Fibroblast of mammary gland (primary cell): Measurements from ENCODE around the gene MYO3B.

ENCODE experiments used
- DNase-seq: peaks from one replicate; pipeline ENCODE4 v3.0.0-alpha.2; 2010; ENCODE audit warnings: low read depth
- H3K4me3 ChIP-seq: 2 replicates; pipeline ENCODE4 v1.5.1; 2011; ENCODE audit warnings: low read depth, mild to moderate bottlenecking, low read length, moderate library complexity; ENCODE audit not compliant: control insufficient read depth
- CTCF ChIP-seq: conservative IDR thresholded peaks from 2 replicates; pipeline ENCODE4 v1.5.1; 2011; ENCODE audit warnings: low read depth, low read length, inconsistent platforms; ENCODE audit not compliant: control insufficient read depth, insufficient read depth

Gene MYO3B

GRCh38 chr2:170218456-170218855 is 40.5 kb downstream of the MYO3B start:
- no peak overlapping the region for H3K4me3 ChIP-seq
- DNase-seq = no peak
- TF ChIP-seq CTCF = no peak

- TF ChIP-seq CTCF = no peak
- no peak for DNase-seq
- H3K4me3 ChIP-seq = no peak overlapping the region
These were observed 41.0 kb downstream of the MYO3B start for GRCh38 chr2:170218931-170219330.

GRCh38 chr2:170221317-170222288 is 43.7 kb downstream of the MYO3B start:
- TF ChIP-seq CTCF = no peak

GRCh38 chr2:170222298-170222697 is 44.4 kb downstream of the MYO3B start:
- no peak for DNase-seq
- TF ChIP-seq CTCF = no peak
- H3K4me3 ChIP-seq = no peak overlapping the region

More at GRCh38 chr2:170221317-170222288, 43.7 kb downstream of the MYO3B start:
- no peak overlapping the region for H3K4me3 ChIP-seq
- DNase-seq = peak; percentile 43

- DNase-seq = no peak
- no peak for TF ChIP-seq CTCF
- H3K4me3 ChIP-seq = no peak overlapping the region
These were observed 44.9 kb downstream of the MYO3B start for GRCh38 chr2:170222842-170223241.

GRCh38 chr2:170224692-170225294 is 46.8 kb downstream of the MYO3B start:
- no peak for TF ChIP-seq CTCF
- no peak for DNase-seq
- H3K4me3 ChIP-seq = no peak overlapping the region
